NK-92 treated with Interleukin-12 subunit alpha and Interleukin-12 subunit beta, amount 100 ng/mL, for 24 hours (cell line): ENCODE data around the gene GTPBP4.

Experiments
- DNase-seq: peaks from one replicate; lab custom pipeline; 2025; lab: John Stamatoyannopoulos, UW

Gene GTPBP4

GRCh38 chr10:966466-967235, 21.6 kb upstream of the GTPBP4 start:
- no peak for DNase-seq

- no peak for DNase-seq
These were observed 19.6 kb upstream of the GTPBP4 start for GRCh38 chr10:968546-969199.

DNA sequence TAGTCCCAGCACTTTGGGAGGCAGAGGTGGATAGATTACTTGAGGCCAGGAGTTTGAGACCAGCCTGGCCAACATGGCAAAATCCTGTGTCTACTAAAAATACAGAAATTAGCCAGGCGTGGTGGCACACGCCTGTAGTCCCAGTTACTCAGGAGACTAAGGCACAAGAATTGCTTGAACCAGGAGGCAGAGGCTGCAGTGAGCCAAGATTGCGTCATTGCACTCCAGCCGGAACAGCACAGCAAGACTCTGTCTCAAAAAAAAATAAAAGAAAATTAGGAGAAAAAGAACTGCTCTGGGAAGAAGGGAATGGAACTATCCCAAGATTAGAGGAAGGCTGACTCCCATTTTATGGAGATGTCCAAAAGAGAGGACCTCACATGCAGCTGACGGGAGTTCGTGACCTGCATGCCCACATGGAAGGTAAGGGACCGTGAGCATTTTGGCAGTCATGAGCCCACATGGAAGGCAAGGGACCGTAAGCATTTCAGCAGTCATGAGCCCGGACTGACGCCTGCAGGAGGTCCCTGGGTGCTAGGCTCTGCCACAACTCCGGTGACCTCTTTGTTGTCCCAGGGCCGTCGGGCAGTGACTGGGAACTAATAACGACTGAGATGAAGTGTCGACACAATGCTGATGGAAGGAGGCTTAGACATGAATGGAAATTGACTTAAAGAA, 18.6 kb upstream of the GTPBP4 start:
- DNase-seq = no peak

DNA sequence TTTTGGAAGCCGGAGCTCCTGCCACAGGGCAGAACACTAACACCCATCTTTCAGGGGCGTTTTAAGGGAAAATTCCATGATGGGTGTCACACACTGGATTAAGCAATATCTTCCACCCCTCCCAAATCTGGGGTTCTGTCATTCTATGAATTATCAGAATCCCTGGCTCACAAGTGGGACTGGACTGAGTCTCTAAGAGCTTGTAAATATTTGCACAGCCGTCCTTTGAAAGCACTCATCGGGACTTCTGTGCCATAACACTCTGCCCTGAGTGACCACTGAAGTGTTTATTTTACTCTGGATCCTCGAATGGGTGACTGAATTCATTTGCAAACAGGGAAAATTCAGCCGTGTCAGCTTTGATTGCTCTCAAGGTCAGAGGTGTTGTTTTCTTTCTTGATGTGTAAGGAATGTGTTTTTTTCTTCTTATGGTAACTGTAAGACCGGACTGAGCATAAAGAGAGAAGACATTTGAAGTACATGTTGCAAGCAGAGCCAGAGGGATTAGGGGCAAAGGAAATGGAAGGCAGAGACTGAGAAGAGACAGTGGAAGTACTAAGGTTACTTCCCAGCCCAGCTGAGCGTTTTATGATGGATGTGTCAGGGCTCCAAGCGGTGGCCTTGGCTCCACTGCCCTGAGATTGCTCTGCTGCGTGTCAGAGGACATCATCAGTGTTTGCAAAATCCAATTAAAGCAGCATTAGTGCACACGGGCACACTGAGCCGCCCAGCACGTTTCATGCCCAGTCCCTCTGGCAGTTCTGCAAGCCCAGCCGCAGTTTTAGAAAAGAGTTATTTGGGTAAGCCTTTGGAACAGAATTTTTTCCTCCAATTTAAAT, 17.7 kb upstream of the GTPBP4 start:
- DNase-seq = no peak

DNA sequence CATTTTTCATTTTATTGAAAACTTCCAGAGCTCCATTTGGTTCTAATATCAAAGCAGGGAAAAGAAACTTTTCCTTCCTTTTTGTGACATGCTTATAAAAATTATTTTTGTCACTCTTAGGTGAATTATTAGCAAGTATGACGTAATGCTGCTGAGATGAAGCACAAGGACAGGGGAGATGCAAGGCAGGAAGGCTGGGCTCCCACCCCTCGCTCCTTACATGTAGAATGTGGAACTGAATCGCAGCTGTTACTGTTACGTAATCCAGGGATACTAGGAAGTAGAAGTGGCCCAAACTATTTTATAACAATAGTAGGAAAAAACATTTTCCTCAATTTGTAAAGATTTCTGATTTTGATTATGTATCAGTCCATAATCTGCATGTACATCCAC, 17.1 kb upstream of the GTPBP4 start:
- no peak for DNase-seq

GRCh38 chr10:971613-972012, 16.6 kb upstream of the GTPBP4 start:
- no peak for DNase-seq

DNA sequence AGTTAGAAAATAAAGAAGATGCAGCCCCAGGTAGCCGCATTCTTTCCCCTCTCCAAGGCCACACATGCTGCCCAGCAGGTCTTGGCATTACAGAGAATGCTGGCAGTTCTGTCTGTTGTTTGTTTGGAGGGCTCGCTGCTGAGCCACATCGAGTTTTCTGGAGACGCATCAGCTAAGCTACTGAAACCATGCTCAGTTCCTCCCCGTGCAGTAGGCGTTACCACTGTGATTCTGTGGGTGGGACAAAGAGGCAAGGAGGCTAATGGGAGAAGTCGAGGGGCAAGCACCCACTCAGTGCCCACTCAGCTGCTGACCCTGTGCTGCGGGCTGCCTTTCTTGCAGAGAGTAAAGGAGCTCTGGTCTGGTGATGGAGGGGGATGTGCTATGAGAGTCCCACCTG, 15.5 kb upstream of the GTPBP4 start:
- no peak for DNase-seq

- DNase-seq = no peak
These were observed 14.0 kb upstream of the GTPBP4 start for GRCh38 chr10:974038-974784.

GRCh38 chr10:974785-975074, 13.5 kb upstream of the GTPBP4 start:
- no peak for DNase-seq

- no peak for DNase-seq
These were observed 11.9 kb upstream of the GTPBP4 start for GRCh38 chr10:976316-976715.

GRCh38 chr10:978826-979421, 9.3 kb upstream of the GTPBP4 start:
- no peak for DNase-seq

- DNase-seq = no peak
These were observed 7.7 kb upstream of the GTPBP4 start for GRCh38 chr10:980468-981093.

DNA sequence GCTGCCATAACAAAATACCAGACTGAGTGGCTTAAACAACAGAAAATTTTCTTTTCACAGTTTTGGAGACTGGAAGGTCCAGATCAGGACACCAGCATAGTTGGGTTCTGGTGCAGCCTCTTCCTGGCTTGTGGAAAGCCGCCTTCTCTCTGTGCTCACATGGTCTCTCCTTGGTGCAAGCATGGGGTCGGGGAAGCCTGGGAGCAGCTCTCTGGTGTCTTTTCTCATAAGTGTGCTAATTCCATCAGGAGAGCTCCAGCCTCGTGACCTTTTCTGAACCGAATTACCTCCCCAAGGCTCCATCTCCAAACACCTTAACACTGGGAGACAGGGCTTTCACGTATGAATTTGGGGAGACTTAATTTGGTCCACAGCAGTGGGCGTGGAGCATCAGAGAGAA, 4.8 kb upstream of the GTPBP4 start:
- DNase-seq = no peak

DNA sequence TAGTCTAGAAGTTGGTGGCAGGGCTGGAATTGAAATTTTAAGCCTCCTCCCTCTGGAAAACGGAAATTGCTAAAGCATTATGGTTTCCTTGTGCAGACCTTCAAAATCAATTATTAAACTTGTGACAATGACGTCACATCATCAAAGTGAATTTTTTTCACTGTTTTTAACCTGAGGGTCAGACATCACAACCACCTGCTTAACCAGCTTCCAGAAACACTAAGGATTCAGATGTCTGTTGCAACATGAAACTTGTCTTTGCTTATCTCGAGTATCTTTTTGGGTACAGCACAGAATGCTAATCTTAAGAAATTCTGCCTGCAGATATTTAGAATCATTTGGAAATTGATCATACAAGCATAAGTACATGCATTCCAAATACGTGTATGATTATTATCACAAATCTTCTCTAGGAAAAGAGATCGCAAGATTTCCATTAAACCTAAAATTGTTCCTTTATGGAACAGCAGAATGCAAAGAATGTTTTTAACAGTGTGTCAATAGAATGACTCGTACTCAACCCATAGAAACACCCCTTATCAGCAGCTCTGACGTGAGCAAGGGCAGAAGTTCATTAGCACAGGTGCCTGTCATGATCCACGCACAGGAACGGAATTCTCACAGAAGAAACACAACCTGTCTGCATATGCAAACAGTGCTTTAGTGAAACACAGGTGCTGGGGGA, 4.1 kb upstream of the GTPBP4 start:
- no peak for DNase-seq

DNA sequence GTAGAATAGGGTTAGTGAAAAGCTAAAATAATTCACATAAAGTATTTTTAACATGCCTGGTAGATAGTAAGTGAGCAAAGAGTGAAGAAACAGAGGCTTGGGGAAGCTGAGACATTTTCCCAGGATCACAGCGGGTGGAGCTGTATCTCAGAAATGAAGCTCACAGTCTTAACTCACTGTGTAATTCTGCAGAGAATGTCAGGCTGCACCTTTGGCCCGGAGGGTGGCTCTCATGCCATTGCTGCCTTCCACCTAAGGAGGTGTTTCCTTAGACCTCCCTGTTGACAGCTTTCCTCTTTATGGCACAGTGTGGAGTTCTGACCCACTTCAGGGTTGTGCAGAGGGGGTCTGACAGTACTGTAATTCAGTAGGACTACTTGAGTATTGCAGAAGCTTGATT, 2.9 kb upstream of the GTPBP4 start:
- no peak for DNase-seq

DNA sequence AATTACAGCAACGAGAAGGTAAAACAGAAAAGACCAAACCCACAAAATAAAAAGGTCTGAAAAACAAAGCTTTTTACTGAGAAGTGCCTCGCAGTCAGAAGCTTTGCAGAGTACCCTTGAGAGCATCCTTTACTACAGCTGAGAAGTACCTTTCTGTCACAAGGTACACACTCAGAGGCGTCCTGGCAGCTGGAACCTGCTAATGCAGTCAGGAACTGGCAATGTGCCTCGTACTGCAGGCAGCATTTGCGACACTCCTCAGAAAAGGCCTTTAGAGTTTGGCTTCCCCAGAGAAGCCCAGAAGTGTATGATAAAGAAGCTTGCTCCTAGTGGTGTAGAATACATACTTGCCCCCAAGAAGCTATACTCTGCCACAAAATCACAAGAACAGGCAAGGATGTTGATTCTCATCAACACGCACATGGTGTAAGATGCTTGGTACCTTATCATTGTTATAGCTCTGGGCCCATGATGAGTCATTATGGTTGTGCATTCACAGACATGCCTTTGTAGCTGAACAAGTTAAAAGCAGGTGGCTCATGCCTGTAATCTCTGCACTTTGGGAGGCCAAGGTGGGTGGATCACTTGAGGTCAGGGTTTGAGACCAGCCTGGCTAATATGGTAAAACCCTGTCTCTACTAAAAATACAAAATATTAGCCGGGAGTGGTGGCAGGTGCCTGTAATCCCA, 2.0 kb upstream of the GTPBP4 start:
- DNase-seq = no peak

DNA sequence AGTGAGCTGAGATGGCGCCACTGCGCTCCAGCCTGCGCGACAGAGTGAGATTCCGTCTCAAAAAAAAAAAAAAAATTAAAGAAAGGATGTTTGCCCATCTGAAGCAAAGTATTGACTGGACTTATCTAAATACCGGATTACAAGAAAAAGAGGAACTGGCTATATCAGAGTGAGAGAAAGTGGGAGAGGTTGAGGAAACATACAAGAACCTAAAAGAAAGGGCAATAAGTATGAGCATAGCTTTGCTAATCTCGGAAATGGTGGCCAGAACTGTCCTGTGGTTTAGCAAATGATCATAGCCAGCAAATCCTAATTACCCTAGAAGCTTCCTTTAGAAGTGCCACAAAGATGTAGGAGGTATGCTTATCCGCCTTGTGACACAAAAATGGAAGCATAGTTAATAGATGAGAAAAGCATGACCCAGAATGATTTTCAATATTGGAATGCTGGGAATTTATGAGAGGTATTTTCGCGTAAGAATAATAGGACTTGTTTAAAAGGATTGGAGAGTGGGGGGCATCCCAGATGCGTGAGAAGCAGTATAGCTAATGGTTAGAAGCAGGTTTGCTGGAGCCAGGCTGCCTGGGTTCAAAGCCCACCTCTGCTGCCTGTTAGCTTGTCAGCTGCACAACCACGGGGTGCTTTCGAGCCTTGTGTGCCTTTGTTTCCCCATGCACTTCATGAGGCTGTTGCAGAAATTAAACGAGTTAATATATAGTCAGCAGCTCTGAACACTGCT, 1.2 kb upstream of the GTPBP4 start:
- DNase-seq = no peak

GRCh38 chr10:987620-987869, 689 bp upstream of the GTPBP4 start:
- no peak for DNase-seq
